Activated CD8-positive, alpha-beta memory T cell treated with anti-CD3 and anti-CD28 coated beads, Interleukin-2, amount 50 U/mL, for 24 hours (primary cell): ENCODE results near the gene TSPY3.
"Not testable (repeated sequence)": the region's sequence is repeated elsewhere in the genome, so short reads cannot be mapped to it uniquely, and the experiment has no call there.

Experiments
- DNase-seq: peaks from one replicate; pipeline ENCODE4 v3.0.0-alpha.2; 2020; ENCODE audit errors: extremely low read depth

Gene TSPY3

DNA sequence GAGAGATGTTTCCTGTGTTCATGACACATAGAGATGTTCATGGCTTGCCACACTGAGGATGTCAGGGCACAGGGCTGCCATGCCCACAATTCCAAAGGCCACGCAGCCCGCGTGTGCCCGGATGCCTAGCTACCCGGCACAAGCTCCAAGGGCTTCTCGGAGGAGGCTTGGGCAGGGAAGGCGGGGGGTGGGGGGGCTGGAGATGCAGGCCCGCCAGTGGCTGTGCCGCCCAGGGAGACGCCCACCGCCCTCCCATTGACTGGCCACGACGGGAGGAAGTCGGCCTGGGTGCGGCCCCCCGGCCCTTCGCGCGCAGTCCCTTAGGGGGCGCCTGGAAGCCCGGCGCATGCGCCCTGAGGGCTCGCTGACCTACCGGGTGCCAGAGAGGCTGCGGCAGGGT lies at the start of gene TSPY3:
TSS of gene TSPY3 (plus strand) at position 301 of the 400 bp plus-strand sequence. CDS start at position 347, 46 bp downstream.
- not testable (repeated sequence) for DNase-seq

- not testable (repeated sequence) for DNase-seq
These were observed 40.7 kb upstream of the TSPY3 start, which contains the start of gene TSPY8 for GRCh38 chrY:9357497-9357896. Gene TSPY8 (plus strand): TSS chrY:9357797. CDS start chrY:9357843, 46 bp downstream.

GRCh38 chrY:9396527-9396926 lies 1.7 kb upstream of the TSPY3 start:
- not testable (repeated sequence) for DNase-seq
